IMR-90 (cell line): ENCODE results near the gene FANCE. TPM values are rescaled to one million over a fixed set of nuclear protein-coding genes. Genes with fewer than 3 reads are reported as not detected.

Experiments used
- ATAC-seq: fragments of 200-7000 bp; cut with Tn5 transposase; 2 replicates; pipeline ENCODE4 v1.9.1; 2020; ENCODE audit warnings: low read depth, mild to moderate bottlenecking, moderate library complexity
- BruUV-seq: library from RNA; stranded (reverse); fragments of 400-500 nt; replicated peaks from 2 replicates; lab custom pipeline; 2021; lab: Mats Ljungman, UMichigan
- CTCF ChIA-PET: fragments of 300-600 bp; formaldehyde crosslinking; extraction: SDS; loops from one replicate; lab custom pipeline; 2021; ENCODE audit warnings: antibody characterized with exemption; lab: Yijun Ruan, JAX
- POLR2A ChIA-PET: fragments of 300-600 bp; sonication (Branson Sonifier 250); formaldehyde crosslinking; loops from one replicate; lab custom pipeline; 2022; ENCODE audit warnings: antibody characterized with exemption; ENCODE audit not compliant: unreplicated experiment; lab: Charles Lee
- DNase-seq: peaks from one replicate; pipeline ENCODE4 v3.0.0; 2013
- H2AFZ ChIP-seq: replicated peaks from 2 replicates; pipeline ENCODE3; 2013; ENCODE audit warnings: low read length, mild to moderate bottlenecking; ENCODE audit not compliant: poor library complexity
- H2AK5ac ChIP-seq: 2 replicates; pipeline ENCODE4 v1.6.1; 2013; ENCODE audit warnings: low read depth, low read length, inconsistent platforms
- H2AK9ac ChIP-seq: replicated peaks from 2 replicates; pipeline ENCODE3; 2013; ENCODE audit warnings: mild to moderate bottlenecking, low read depth, low read length, moderate library complexity; ENCODE audit not compliant: poor library complexity
- H2BK120ac ChIP-seq: 2 replicates; pipeline ENCODE4 v1.6.1; 2013; ENCODE audit warnings: low read depth, low read length, inconsistent platforms
- H2BK15ac ChIP-seq: 3 replicates; pipeline ENCODE4 v1.6.1; 2013; ENCODE audit warnings: low read depth, low read length, inconsistent platforms
- H2BK20ac ChIP-seq: 2 replicates; pipeline ENCODE4 v1.6.1; 2013; ENCODE audit warnings: low read depth, mild to moderate bottlenecking, inconsistent platforms, low read length, moderate library complexity
- H2BK5ac ChIP-seq: 2 replicates; pipeline ENCODE4 v1.6.1; 2013; ENCODE audit warnings: mild to moderate bottlenecking, low read depth, low read length, inconsistent platforms; ENCODE audit not compliant: poor library complexity, severe bottlenecking
- H3K14ac ChIP-seq: replicated peaks from 2 replicates; pipeline ENCODE4 v1.6.1; 2013; ENCODE audit warnings: low read depth, low read length, inconsistent platforms
- H3K18ac ChIP-seq: 2 replicates; pipeline ENCODE4 v1.6.1; 2013; ENCODE audit warnings: low read depth, low read length, control low read depth
- H3K23ac ChIP-seq: 2 replicates; pipeline ENCODE4 v1.6.1; 2013; ENCODE audit warnings: low read depth, low read length, inconsistent platforms
- H3K27ac ChIP-seq: 2 replicates; pipeline ENCODE4 v1.5.1; 2013; ENCODE audit warnings: mild to moderate bottlenecking, control low read depth, low read length; ENCODE audit not compliant: insufficient read depth
- H3K27me3 ChIP-seq: 2 replicates; pipeline ENCODE4 v1.6.1; 2013; ENCODE audit warnings: low read length; ENCODE audit not compliant: control insufficient read depth, insufficient read depth
- H3K36me3 ChIP-seq: 2 replicates; pipeline ENCODE4 v1.6.1; 2013; ENCODE audit warnings: low read length, mixed read lengths; ENCODE audit not compliant: control insufficient read depth, insufficient read depth
- H3K4ac ChIP-seq: 2 replicates; pipeline ENCODE4 v1.6.1; 2013; ENCODE audit warnings: low read depth, low read length, inconsistent platforms
- H3K4me1 ChIP-seq: 2 replicates; pipeline ENCODE4 v1.6.1; 2013; ENCODE audit warnings: low read length, mixed read lengths; ENCODE audit not compliant: control insufficient read depth, insufficient read depth
- H3K4me2 ChIP-seq: 2 replicates; pipeline ENCODE4 v1.6.1; 2013; ENCODE audit warnings: low read depth, mild to moderate bottlenecking, control low read depth, low read length, moderate library complexity
- H3K4me3 ChIP-seq: 2 replicates; pipeline ENCODE4 v1.5.1; 2013; ENCODE audit warnings: low read depth, mild to moderate bottlenecking, control low read depth, low read length, moderate library complexity; ENCODE audit not compliant: insufficient read depth
- H3K56ac ChIP-seq: 2 replicates; pipeline ENCODE4 v1.6.1; 2013; ENCODE audit warnings: low read length, inconsistent platforms; ENCODE audit not compliant: insufficient read depth; ENCODE audit errors: extremely low read depth
- H3K79me1 ChIP-seq, 2 experiments: 2 replicates each; pipeline ENCODE4 v1.6.1; 2013; ENCODE audit warnings: low read length in 2 of 2, inconsistent platforms in 1 of 2, low read depth in 1 of 2
- H3K9ac ChIP-seq: 2 replicates; pipeline ENCODE4 v1.6.1; 2013; ENCODE audit warnings: low read depth, low read length, control low read depth
- H3K9me1 ChIP-seq: 2 replicates; pipeline ENCODE4 v1.6.1; 2013; ENCODE audit warnings: low read length, inconsistent platforms; ENCODE audit not compliant: insufficient read depth
- H3K9me3 ChIP-seq: 2 replicates; pipeline ENCODE4 v1.6.1; 2013; ENCODE audit warnings: low read length; ENCODE audit not compliant: control insufficient read depth, insufficient read depth
- H4K20me1 ChIP-seq: 2 replicates; pipeline ENCODE4 v1.6.1; 2013; ENCODE audit warnings: low read length, inconsistent platforms; ENCODE audit not compliant: insufficient read depth
- H4K5ac ChIP-seq: 2 replicates; pipeline ENCODE4 v1.6.1; 2013; ENCODE audit warnings: mild to moderate bottlenecking, low read depth, low read length, control low read depth
- H4K8ac ChIP-seq, 2 experiments: 2 replicates each; pipeline ENCODE4 v1.6.1; 2013; ENCODE audit warnings: low read depth in 2 of 2, low read length in 2 of 2, control low read depth in 1 of 2, inconsistent platforms in 1 of 2
- H4K91ac ChIP-seq: 2 replicates; pipeline ENCODE4 v1.6.1; 2013; ENCODE audit warnings: low read depth, low read length, inconsistent platforms; ENCODE audit not compliant: insufficient read depth
- BHLHE40 ChIP-seq: fragments of 150-350 bp; IDR thresholded peaks from 2 replicates; pipeline ENCODE4 v1.6.1; 2016; ENCODE audit warnings: mild to moderate bottlenecking, low read depth, low read length
- FOS ChIP-seq: fragments of 150-350 bp; IDR thresholded peaks from 2 replicates; pipeline ENCODE4 v1.6.1; 2016; ENCODE audit warnings: low read depth, low read length
- MAFK ChIP-seq: IDR thresholded peaks from 2 replicates; pipeline ENCODE4 v1.6.1; 2012; ENCODE audit warnings: low read depth, low read length, improper control_type of control experiment
- MAZ ChIP-seq: IDR thresholded peaks from 2 replicates; pipeline ENCODE4 v1.6.1; 2012; ENCODE audit warnings: low read depth, mild to moderate bottlenecking, low read length, improper control_type of control experiment, moderate library complexity, borderline replicate concordance
- MXI1 ChIP-seq: IDR thresholded peaks from 2 replicates; pipeline ENCODE4 v1.6.1; 2012; ENCODE audit warnings: low read depth, mild to moderate bottlenecking, low read length, moderate library complexity, borderline replicate concordance
- NFE2L2 ChIP-seq: fragments of 150-350 bp; IDR thresholded peaks from 2 replicates; pipeline ENCODE4 v1.6.1; 2016; ENCODE audit warnings: low read depth, mild to moderate bottlenecking, low read length
- RAD21 ChIP-seq: IDR thresholded peaks from 2 replicates; pipeline ENCODE4 v1.6.1; 2012; ENCODE audit warnings: low read length, improper control_type of control experiment
- RCOR1 ChIP-seq: IDR thresholded peaks from 2 replicates; pipeline ENCODE4 v1.6.1; 2012; ENCODE audit warnings: mild to moderate bottlenecking, low read length, improper control_type of control experiment; ENCODE audit not compliant: insufficient replicate concordance
- WGBS, 2 experiments: methylation state at CpG; one replicate each; pipeline versions ENCODE4 v1.1.5 to v1.1.7; 2013; ENCODE audit warnings: missing lambda C conversion rate in 2 of 2; ENCODE audit not compliant: insufficient read length in 1 of 2; ENCODE audit errors: extremely low coverage in 2 of 2; 5-methylcytosine and 5-hydroxymethylcytosine counted together
- dilution Hi-C: fragments of 300-500 bp; cut with HindIII; formaldehyde crosslinking; loops from one replicate; pipeline ENCODE4 v1.14.3; 2018; ENCODE audit warnings: low sequenced_read_pairs; ENCODE audit not compliant: unreplicated experiment
- in situ Hi-C: fragments of 300-500 bp; cut with MboI; formaldehyde crosslinking; loops from 3 replicates; pipeline ENCODE4 v1.14.3; 2019; ENCODE audit warnings: low sequenced_read_pairs, inconsistent platforms, mixed read lengths
- intact Hi-C: fragments of 100-400 bp; cut with micrococcal nuclease; formaldehyde crosslinking; loops from 2 replicates; pipeline ENCODE4 v1.10.0; 2022
- polyA plus RNA-seq, 3 experiments: library from polyadenylated mRNA; depleted of rRNA; stranded (reverse); fragments of >200 nt; gene quantifications; 2 replicates each; pipeline ENCODE4 v1.2.3, GENCODE V29; 2012; ENCODE audit warnings: low replicate concordance in 1 of 3
- total RNA-seq: library from RNA; depleted of rRNA; stranded (reverse); fragments of >200 nt; gene quantifications from 2 replicates; pipeline ENCODE4 v1.2.3, GENCODE V29; 2012

The FANCE gene
- total and polyA plus RNA-seq, 2 of the 4 experiments (the other 2 are of a cell fraction): 7.1 to 9.1 TPM

GRCh38 chr6:35494161-35494563 lies 42.0 kb downstream of the FANCE start:
- Histone ChIP-seq H3K9me1 (peaks cover 32% of the 10 kb centered on the region), H3K9ac (peak overlapping the region; percentile 17), H3K27me3 (no peaks in the 10 kb centered on the region), H3K4me2 (peak overlapping the region; percentile 66), H3K4me3 (0 out of 2 replicates have a peak overlapping the region, but pooled peaks have one; percentile 3), H2AK9ac (peak overlapping the region; percentile 84), H3K36me3 (0 out of 2 replicates have a peak, but pooled peaks cover 5% of the 10 kb centered on the region), H4K8ac (peak overlapping the region in 1 of 2 experiments; percentile 51; a peak in 3 of 4 replicates), H3K14ac (peak overlapping the region; percentile 70), H3K4ac (peak overlapping the region; percentile 79), H4K91ac (peak overlapping the region; percentile 63; the same call in 1 of the 2 replicates), H3K18ac (no peak overlapping the region), H3K4me1 (peaks cover 59% of the 10 kb centered on the region), H4K5ac (no peak overlapping the region), H2BK5ac (peak overlapping the region; percentile 56), H2AK5ac (peak overlapping the region; percentile 89), H3K27ac (peak overlapping the region; percentile 31), H2AFZ (peak overlapping the region; percentile 30), H2BK20ac (no peak overlapping the region), H3K23ac (peak overlapping the region; percentile 89), H3K79me1 (peaks cover 16 to 79% of the 10 kb centered on the region in 2 experiments; a peak in 3 of 4 replicates), H4K20me1 (peaks cover 34% of the 10 kb centered on the region), H3K56ac (peak overlapping the region; percentile 42), H2BK15ac (peak overlapping the region; percentile 0; the same call in 1 of the 3 replicates), H2BK120ac (peak overlapping the region; percentile 70), H3K9me3 (no peaks in the 10 kb centered on the region)
- 0% methylated on average over 1 of the region's 4 CpGs; no CpG with 5 or more reads in 1 of the 2 experiments for WGBS, 2 experiments
- dilution Hi-C loops: no loop called here
- DNase-seq: peak; percentile 44
- TF ChIP-seq RAD21 (no peak), NFE2L2 (no peak), FOS (no peak), MXI1 (no peak), RCOR1 (no peak), MAZ (no peak), BHLHE40 (no peak), MAFK (no peak)
- no peak for ATAC-seq
- in situ Hi-C loops: no loop called here
- intact Hi-C loops: loop anchor here (2.0 kb wide), 1 partner anchor 23 kb away; no protein-coding TSS in a partner anchor
- BruUV-seq: no TSS peak
- POLR2A ChIA-PET: no interaction called here
- CTCF ChIA-PET: no interaction called here
